COR-L47 (cell line): ENCODE measurements around the gene IFT20.

Experiments
- DNase-seq: peaks from one replicate; lab custom pipeline; 2025; lab: John Stamatoyannopoulos, UW

IFT20 gene

DNA sequence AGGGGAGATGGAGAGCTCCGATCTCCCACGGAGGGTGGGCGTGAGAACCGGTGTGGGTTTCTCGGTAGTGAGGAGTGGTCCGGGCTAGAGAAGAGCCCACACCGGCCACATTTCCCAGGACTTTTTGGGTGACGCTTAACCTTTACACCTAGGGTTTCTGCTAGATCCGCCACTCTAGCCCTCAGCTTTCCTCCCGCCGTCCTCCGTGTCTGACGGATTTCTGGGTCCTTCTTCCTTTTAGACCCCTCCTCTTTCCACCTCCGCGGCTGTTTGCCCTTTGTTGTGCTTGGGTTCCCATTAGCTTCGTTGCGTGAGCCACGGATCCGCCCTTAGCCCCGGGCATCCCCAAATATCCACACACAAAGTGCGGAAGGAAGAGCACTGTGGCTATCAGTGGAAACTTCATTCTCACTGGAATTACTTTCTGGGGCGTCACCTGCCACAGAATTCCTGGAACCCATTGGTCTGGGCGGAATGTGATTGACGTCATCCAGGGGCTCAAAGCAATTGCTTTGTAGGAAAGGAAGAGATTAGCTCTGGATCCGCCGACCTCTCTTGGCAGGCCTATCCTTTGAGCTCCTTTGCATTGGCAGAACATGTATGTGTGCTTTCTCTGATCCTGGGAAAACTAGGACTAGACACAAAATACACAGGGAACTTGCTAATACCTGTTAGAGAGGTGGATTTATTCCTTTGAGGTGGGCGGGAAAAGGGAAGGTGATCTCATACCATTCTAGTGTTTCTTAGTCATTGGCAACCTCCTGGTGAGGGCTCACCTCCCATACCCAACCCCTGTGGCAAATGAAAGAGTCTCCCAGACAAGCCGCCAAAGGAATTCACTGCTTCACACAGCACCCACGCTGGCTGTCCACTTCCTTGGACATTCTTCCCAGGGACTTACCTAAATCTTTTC lies 943 bp upstream of the IFT20 start:
- DNase-seq: peak; percentile 33

DNA sequence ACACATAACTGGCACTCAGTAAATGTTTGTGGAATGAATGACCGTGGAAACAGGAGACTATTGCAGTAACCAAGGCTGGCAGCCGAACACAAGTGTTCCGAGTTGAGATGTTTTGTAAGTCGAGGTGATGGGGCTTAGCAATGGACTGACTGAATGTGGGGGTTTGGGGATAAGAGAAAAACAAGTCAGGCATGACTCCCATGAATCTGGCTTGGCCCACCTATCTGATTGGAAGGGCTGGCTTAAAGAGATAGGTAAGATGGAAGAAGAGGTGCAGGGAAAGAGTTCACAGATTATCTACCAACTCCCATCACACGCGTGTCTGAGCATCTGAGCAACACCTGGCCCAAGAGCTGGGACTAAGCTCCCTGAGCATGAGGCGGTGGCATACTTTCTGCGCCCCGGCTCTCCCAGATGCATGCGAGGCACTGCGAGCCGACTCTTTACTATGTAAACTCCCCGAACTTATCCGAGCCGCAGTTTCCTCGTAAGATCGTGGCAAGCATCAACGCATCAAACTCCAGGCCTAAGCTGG lies 539 bp downstream of the IFT20 start:
- DNase-seq: no peak

- no peak for DNase-seq
Measured at GRCh38 chr17:28334171-28334570, 1.1 kb downstream of the IFT20 start.

DNA sequence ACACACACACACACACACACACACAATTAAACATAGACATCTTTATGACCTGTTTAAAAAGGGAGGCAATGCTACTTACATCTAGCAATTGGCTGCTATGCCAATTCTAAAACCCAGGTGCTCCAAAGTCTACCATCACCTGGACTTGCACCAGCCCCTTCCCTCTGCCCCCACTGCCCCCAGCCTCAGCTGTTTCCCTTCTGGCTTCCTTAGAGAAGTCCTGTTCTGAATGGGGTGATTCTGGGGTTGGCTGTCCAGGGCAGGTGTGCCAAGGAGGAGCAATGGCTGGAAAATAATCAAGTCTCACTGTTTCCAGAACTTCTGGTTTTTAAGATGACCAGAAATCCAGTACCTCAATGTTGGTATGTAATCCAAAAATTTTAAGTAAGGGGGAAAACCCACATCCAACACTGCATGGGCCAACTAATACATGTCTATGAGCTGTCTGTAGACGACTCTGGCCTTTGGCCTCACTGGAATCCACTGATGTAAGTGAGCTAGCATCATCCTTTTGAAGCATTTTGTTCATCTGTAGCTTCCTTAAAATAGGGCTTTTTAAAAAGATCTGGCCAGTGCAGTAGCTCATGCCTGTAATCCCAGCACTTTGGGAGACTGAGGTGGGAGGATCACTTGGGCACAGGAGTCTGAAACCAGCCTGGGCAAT lies 2.1 kb downstream of the IFT20 start:
- DNase-seq: no peak

DNA sequence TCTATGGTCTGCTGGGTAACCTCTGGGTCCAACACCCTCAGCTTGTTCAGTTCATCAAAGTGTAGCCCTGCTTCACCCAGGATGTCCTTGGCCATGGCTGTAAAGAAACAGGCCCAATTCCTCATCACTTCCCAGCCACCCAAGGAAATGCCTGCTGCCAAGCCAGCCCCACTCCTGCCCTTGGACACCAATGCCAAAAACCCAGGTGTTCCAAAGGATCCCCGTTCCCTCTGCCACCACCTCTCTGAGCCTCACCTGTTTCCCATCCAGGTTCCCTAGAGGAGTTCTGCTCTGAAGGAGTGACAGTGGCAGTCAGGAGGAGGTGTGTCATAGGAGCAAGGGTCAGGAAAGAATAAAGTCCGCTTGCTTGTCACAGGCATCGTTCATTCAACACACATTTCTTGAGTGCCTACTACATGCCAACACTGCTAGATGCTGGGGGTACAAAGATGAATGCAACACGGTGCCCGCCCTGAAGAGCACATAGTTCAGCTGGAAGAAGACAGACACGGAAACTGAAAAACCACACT lies 3.3 kb downstream of the IFT20 start:
- no peak for DNase-seq

GRCh38 chr17:28330671-28331070 lies 4.6 kb downstream of the IFT20 start:
- no peak for DNase-seq

- DNase-seq: no peak
Measured at GRCh38 chr17:28328325-28328724, 6.9 kb downstream of the IFT20 start.

GRCh38 chr17:28327709-28328108 lies 7.6 kb downstream of the IFT20 start:
- DNase-seq: no peak

DNA sequence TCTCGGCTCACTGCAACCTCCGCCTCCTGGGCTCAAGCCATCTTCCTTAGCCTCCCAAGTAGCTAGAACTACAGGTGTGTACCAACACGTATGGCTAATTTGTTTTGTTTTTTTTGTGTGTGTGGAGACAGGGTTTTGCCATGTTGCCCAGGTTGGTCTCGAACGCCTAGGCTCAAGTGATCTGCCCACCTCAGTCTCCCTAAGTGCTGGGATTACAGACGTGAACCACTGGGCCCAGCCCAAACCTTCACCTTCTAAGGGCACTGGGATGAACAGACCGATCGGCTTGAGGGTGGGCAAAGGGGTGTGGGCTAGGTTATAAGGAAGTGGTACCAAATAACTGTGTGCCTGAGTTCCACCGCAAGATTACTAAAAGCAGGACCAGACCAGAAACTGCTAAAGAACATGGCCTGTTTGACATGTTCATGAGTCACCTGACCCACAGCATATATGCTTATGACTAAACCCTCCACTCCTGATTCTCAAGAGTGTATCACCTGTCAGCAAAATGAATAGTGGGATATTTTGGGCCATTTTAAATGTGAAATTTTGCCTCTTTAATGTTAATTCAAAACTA lies 8.2 kb downstream of the IFT20 start:
- DNase-seq: no peak

- no peak for DNase-seq
Measured at GRCh38 chr17:28326114-28326513, 9.2 kb downstream of the IFT20 start.

- DNase-seq: no peak
Measured at GRCh38 chr17:28325211-28325610, 10.1 kb downstream of the IFT20 start.

DNA sequence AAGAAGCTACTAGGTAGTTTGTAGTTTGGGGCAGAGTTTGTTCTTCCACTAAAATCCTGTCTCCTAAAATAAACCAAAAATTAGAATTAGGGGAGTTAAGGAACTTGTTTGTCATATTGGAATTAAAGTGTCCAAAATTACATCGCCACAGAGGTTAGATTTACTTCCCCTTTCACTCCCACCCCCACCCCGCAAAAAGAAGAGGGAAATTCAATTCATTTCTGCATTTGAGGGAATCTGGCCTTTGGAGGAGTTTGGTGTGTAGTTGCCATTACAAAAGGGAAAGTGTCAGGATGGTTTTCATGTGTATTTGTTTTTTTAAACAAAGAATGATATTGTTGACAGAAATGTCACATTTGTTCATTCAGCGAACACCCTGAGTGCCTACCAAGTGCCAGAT lies 10.5 kb downstream of the IFT20 start:
- no peak for DNase-seq

DNA sequence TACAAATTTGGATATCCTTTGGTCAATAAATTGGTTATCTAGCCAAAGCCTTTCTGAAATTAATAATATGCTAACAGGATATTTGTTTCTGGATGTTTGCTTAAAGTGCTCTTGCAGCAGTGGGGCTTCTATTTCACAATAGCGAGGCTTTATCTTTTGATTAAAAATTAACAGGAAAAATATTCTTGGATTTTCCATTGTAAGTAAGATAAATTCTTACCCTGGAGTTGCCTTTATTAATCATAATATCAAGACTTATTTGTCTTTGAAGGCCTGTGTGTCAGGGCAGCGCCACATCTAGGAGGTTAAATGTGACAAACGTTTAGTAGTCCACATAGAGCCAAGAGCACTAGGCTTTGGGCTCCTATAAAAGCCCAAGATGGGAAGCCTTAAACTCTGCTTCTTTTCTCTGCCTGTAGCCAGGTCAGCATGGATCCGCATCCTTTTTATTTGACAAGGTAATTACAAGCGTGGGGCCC lies 11.0 kb downstream of the IFT20 start:
- no peak for DNase-seq

- no peak for DNase-seq
Measured at GRCh38 chr17:28320215-28321061, 14.8 kb downstream of the IFT20 start.

DNA sequence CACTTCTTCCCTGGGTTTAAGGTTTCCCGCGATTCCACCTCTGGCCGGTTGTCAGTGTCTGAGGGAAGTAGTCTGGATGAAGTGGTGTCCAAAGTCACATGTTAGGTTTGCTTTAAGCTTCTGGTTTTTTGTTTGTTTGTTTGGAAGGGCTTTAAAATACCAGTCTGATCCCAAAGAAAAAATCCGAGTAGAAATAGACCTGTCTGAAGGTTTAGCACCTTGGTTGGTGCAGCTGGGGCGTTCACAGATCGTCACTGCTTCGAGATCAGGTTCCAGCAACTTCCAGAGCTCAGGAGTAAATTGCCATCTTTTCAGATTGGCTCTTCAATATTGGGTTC lies 15.7 kb downstream of the IFT20 start:
- DNase-seq: peak; percentile 39

DNA sequence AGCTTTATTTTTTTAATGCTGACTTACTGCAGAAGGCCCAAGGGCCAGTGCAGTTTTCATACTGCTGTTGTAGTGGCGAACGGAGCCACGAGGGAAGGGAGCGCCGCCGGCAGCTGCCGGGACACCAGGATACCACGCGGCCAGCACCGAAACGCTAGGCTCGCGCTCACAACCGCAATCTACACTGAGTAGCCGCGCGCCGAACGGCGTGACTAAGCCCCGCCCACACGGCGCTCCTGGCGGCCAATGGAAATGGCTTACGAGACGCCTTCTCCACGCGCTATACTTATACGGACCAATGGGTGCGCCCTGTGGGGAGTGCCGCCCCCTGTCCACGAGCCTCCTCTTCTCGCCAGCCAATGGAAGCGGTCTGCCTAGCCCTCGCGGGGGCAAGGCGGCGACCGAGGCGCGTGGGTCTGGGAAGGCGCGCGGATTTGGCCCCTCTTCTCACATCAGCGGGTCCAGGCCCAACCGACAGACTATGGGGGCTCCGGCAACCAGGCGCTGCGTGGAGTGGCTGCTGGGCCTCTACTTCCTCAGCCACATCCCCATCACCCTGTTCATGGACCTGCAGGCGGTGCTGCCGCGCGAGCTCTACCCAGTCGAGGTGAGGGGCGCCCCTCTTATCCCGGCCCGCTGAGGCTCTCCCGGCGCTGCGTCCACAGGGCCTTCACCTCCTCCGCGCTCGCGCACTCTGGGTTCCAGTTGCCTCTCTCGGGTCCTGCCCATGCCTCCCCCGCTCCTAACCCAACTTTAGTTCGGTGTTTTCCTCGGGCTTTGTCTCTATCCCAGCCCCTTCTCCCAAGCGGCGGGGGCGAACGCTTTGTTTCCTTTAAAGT lies 16.3 kb downstream of the IFT20 start, which contains the start of gene TMEM97:
TMEM97 (plus strand) TSS at position 442 of the 839 bp plus-strand sequence; CDS start at position 482, 40 bp downstream.
- DNase-seq: peak; percentile 98

DNA sequence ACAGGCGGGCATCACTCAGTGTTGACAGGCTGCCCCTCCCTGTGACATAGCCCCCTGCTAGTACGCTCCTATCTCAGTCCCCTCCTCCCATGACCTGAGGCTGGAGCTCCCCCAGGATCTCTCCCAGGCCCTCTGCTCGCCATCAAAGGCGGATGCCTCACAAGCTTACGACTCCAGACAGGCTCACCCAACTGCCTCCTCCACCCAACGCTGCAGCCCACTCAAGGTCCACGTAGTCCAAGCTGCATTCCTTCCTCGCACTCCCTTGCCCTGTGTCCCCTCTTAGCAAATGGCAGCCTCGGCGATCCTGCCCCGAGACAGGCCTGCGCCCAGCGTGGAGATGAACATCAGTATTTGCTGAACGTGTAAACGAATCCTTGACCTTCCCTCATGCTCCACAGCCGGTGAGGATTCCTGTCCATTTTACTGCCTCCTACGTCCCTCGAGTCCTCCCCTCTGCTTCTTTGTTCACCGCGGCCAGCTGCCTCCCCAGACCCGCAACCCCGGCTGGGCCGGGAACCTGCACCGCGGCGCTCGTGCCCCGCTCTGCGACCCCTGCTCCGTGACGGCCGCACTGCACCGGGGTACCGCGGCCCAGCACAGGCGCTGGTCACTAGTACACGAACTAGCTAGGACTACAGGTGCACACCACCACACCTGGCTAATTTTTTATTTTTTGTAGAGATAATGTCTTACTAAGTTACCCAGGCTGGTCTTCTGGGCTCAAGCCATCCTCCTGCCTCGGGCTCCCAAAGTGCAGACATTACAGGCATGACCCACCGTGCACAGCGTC lies 17.1 kb downstream of the IFT20 start:
- no peak for DNase-seq

DNA sequence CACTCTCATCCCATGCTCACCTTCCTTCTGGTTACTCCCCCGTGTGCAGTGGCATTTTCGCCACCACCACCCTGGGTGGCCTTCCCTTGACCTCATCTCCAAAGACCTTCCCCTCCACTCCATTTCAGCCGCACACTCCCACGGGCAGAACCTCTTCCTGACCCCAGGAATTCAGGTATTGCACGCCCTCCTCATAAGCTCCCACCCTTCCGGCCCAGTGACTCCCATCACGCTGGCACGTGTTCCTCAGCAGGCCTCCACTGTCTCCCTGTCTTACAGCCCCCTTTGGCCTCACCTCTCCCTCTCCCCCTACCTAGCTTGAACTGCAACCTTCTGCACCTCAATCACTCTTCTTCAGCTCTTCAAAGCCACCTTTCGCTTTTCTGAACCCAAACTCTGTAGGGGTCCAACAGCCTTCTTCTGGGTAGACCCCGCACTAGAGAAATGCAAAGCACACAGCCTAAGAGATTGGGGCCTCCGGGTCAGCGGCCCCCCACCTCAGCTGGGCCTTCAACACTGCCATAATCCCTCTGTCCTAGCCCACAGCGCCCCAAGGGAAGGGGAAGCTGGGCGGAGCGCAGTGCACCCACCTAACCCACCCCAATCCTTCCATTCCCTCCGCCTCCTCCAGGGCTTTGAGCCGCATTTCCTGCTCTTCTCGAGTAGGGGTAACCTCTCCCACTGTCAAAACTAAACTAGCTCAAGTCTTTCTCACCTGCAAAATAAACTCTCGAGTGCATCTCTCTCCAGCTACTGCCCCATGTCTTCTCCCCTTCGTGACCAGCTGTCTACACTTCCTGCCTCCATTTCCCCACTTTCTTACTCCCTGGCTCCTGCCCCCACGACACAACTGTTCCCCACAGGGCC lies 17.9 kb downstream of the IFT20 start:
- no peak for DNase-seq
